ENCODE measurements around the gene MME. TPM values are rescaled to one million over a fixed set of nuclear protein-coding genes. Genes with fewer than 3 reads are reported as not detected.

MME gene
- total RNA-seq, 1 donor: 1.7 TPM

GRCh38 chr3:155153242-155154186 lies 73.4 kb downstream of the MME start:
- Histone ChIP-seq H3K4me3 (ENCODE audit: low read length) (no peak overlapping the region), H3K27me3 (ENCODE audit: insufficient read depth, low read length) (no peaks in the 10 kb centered on the region), H3K4me1 (ENCODE audit: insufficient read depth, low read length) (no peaks in the 10 kb centered on the region), H3K9me3 (ENCODE audit: low read depth, low read length) (no peaks in the 10 kb centered on the region)

GRCh38 chr3:155154255-155154654 lies 74.1 kb downstream of the MME start:
- Histone ChIP-seq H3K4me1 (ENCODE audit: insufficient read depth, low read length) (no peaks in the 10 kb centered on the region), H3K27me3 (ENCODE audit: insufficient read depth, low read length) (no peaks in the 10 kb centered on the region), H3K9me3 (ENCODE audit: low read depth, low read length) (no peaks in the 10 kb centered on the region), H3K4me3 (ENCODE audit: low read length) (no peak overlapping the region)

GRCh38 chr3:155158346-155159037 lies 78.4 kb downstream of the MME start:
- no peaks in the 10 kb centered on the region for H3K9me3 ChIP-seq (ENCODE audit: low read depth, low read length)

GRCh38 chr3:155159301-155159700 lies 79.2 kb downstream of the MME start:
- Histone ChIP-seq H3K9me3 (ENCODE audit: low read depth, low read length) (no peaks in the 10 kb centered on the region), H3K27me3 (ENCODE audit: insufficient read depth, low read length) (no peaks in the 10 kb centered on the region)

More at GRCh38 chr3:155158346-155159037, 78.4 kb downstream of the MME start:
- Histone ChIP-seq H3K4me1 (ENCODE audit: insufficient read depth, low read length) (no peaks in the 10 kb centered on the region), H3K27me3 (ENCODE audit: insufficient read depth, low read length) (no peaks in the 10 kb centered on the region), H3K4me3 (ENCODE audit: low read length) (no peak overlapping the region)

GRCh38 chr3:155161640-155162292 lies 81.6 kb downstream of the MME start:
- H3K4me1 ChIP-seq (ENCODE audit: insufficient read depth, low read length): no peaks in the 10 kb centered on the region
- H3K9me3 ChIP-seq (ENCODE audit: low read depth, low read length): no peaks in the 10 kb centered on the region
- no peak overlapping the region for H3K4me3 ChIP-seq (ENCODE audit: low read length)
- H3K27me3 ChIP-seq (ENCODE audit: insufficient read depth, low read length): no peaks in the 10 kb centered on the region

More at GRCh38 chr3:155159301-155159700, 79.2 kb downstream of the MME start:
- H3K4me1 ChIP-seq (ENCODE audit: insufficient read depth, low read length): no peaks in the 10 kb centered on the region
- H3K4me3 ChIP-seq (ENCODE audit: low read length): no peak overlapping the region

DNA sequence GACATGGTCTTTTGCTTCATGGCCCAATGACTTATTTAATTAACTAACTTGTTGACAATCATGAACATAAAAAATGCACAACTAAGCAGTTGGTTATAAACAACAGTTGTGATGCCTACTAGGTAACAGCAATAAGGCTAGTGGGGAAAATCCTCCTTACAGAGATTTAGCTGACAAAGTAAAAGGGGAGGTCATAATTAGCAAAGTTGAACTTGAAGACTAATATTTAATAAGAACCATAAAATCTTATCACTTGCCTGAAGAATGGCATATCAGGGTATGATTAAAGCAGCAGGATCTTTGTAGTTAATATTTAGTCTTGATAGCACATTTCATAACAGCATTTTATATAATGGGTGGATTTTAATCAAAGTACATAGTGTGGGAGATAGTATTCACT lies 84.2 kb downstream of the MME start:
- Histone ChIP-seq H3K4me1 (ENCODE audit: insufficient read depth, low read length) (no peaks in the 10 kb centered on the region), H3K4me3 (ENCODE audit: low read length) (no peak overlapping the region), H3K9me3 (ENCODE audit: low read depth, low read length) (no peaks in the 10 kb centered on the region), H3K27me3 (ENCODE audit: insufficient read depth, low read length) (no peaks in the 10 kb centered on the region)

DNA sequence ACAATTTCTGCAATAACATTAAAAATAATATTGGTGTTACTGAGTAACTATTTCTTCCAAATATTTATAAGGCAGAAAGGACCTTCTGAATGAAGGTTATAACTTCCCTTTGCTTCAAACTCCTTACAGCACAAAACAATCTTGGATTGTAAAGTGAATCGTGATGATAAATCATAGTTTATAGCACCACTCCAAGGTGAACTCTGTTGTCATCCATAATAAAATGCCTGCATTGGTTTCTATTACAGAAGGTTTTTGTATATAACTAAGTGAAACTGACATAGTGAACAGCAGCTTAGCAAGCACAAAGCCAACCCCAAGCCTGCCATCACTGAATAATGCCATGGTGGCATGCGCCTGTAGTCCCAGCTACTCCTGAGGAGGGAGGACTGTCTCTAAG lies 86.3 kb downstream of the MME start:
- no peak overlapping the region for H3K4me3 ChIP-seq (ENCODE audit: low read length)

DNA sequence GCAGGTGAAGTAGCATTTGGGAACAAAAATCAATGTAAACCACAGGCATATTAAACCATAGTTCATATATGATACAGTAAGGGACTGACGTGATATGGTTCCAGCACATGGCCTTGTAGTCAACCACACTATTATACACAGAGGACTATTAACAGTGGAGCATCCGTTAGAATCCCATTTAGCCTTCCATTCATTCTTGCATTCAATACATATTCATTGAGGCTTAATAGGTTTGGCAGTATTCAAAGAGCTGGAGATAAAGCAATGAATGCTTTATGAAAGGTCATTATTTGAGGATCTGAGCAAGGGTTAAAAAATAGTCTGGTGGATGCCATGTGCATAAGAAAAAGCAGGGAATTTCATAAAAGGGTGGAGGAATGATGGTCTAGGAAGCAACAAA lies 89.1 kb downstream of the MME start:
- Histone ChIP-seq H3K27me3 (ENCODE audit: insufficient read depth, low read length) (no peaks in the 10 kb centered on the region), H3K4me1 (ENCODE audit: insufficient read depth, low read length) (no peaks in the 10 kb centered on the region), H3K4me3 (ENCODE audit: low read length) (no peak overlapping the region), H3K9me3 (ENCODE audit: low read depth, low read length) (no peaks in the 10 kb centered on the region)

More for the DNA sequence above, 86.3 kb downstream of the MME start:
- no peaks in the 10 kb centered on the region for H3K4me1 ChIP-seq (ENCODE audit: insufficient read depth, low read length)
- no peaks in the 10 kb centered on the region for H3K27me3 ChIP-seq (ENCODE audit: insufficient read depth, low read length)
- no peaks in the 10 kb centered on the region for H3K9me3 ChIP-seq (ENCODE audit: low read depth, low read length)

DNA sequence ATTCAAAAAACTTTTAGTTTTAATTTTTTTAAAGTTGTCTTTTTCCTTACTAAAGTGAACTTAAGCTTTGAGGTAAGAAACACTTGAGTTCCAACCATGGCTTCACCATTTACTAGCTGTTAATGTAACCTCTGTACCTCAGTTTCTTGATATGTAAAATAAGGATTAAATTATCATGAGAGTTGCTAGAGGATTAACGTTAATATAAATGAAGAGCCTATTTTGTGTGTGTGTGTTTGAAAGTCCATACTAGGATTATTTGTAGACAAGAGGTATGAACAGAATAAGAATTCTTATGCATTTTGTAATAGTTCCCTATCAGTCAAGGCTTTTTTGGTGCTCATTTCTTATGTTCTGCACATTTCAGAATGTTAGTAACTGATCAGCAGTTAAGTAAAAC lies 93.7 kb downstream of the MME start:
- H3K9me3 ChIP-seq (ENCODE audit: low read depth, low read length): no peaks in the 10 kb centered on the region
- no peak overlapping the region for H3K4me3 ChIP-seq (ENCODE audit: low read length)
- H3K27me3 ChIP-seq (ENCODE audit: insufficient read depth, low read length): no peaks in the 10 kb centered on the region
- no peaks in the 10 kb centered on the region for H3K4me1 ChIP-seq (ENCODE audit: insufficient read depth, low read length)

DNA sequence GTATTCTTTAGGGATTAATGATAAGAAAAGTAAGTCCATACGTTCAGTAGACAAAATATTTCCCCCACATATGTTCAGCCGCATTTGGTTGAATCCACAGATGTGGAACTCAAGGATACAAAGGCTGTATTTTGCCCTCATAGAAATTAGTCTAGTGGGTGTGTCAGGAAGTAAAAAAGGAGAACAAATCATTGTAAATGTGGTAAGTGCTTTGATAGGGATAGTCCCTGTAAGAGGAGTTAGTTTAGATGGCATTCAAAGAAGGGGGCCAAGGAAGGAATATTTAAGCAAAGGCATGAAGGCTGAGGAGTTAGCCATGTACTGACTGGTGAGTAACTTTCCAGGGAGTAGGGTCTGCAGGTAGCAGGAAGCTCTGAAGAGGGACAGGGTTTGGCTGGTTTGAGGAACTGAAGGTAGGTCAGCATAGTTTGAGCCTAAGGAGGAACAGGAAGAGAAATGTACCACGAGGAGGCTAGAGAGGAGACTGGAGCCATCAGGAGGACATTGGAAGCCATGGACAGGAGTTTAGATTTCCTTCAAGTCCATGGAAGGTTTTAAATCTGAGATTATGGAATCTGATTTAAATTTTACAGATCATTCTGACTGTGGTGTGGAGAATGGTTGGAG lies 98.8 kb downstream of the MME start:
- Histone ChIP-seq H3K4me3 (ENCODE audit: low read length) (no peak overlapping the region), H3K27me3 (ENCODE audit: insufficient read depth, low read length) (no peaks in the 10 kb centered on the region), H3K4me1 (ENCODE audit: insufficient read depth, low read length) (peaks cover 8% of the 10 kb centered on the region), H3K9me3 (ENCODE audit: low read depth, low read length) (no peaks in the 10 kb centered on the region)

- Histone ChIP-seq H3K4me3 (ENCODE audit: low read length) (no peak overlapping the region), H3K27me3 (ENCODE audit: insufficient read depth, low read length) (no peaks in the 10 kb centered on the region), H3K9me3 (ENCODE audit: low read depth, low read length) (no peaks in the 10 kb centered on the region), H3K4me1 (ENCODE audit: insufficient read depth, low read length) (peaks cover 10% of the 10 kb centered on the region)
These were observed 99.3 kb downstream of the MME start for GRCh38 chr3:155179437-155179827.

DNA sequence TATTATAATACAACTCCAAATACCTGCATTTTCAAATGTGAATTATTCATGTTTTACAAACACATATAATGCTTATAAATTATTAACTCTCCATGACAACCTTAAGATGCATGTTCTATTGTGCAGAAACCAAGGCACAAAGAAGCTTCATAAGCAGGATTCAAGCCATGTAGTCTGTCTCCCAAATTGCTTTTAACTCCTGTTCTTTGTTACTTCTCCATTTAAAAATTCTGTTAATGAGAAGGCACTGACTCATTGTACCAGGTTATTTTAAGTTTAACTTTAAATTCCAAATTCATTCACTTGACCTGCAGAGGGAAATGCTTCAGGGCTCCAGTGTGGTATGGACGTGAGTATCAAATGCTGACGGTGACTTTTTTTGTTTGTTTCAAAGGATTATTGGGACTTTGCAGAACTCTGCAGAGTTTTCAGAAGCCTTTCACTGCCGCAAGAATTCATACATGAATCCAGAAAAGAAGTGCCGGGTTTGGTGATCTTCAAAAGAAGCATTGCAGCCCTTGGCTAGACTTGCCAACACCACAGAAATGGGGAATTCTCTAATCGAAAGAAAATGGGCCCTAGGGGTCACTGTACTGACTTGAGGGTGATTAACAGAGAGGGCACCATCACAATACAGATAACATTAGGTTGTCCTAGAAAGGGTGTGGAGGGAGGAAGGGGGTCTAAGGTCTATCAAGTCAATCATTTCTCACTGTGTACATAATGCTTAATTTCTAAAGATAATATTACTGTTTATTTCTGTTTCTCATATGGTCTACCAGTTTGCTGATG lies 100.0 kb downstream of the MME start:
- Histone ChIP-seq H3K9me3 (ENCODE audit: low read depth, low read length) (no peaks in the 10 kb centered on the region), H3K4me3 (ENCODE audit: low read length) (no peak overlapping the region), H3K4me1 (ENCODE audit: insufficient read depth, low read length) (peaks cover 12% of the 10 kb centered on the region), H3K27me3 (ENCODE audit: insufficient read depth, low read length) (no peaks in the 10 kb centered on the region)

DNA sequence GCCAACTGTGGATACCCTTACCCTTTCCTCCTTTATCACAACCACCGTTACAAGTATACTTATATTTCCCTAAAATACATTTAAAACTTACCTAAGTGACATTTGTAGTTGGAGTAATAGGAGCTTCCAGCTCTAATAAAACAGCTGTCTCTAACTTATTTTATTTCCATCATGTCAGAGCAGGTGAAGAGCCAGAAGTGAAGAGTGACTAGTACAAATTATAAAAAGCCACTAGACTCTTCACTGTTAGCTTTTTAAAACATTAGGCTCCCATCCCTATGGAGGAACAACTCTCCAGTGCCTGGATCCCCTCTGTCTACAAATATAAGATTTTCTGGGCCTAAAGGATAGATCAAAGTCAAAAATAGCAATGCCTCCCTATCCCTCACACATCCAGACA lies 102.3 kb downstream of the MME start:
- no peaks in the 10 kb centered on the region for H3K9me3 ChIP-seq (ENCODE audit: low read depth, low read length)

DNA sequence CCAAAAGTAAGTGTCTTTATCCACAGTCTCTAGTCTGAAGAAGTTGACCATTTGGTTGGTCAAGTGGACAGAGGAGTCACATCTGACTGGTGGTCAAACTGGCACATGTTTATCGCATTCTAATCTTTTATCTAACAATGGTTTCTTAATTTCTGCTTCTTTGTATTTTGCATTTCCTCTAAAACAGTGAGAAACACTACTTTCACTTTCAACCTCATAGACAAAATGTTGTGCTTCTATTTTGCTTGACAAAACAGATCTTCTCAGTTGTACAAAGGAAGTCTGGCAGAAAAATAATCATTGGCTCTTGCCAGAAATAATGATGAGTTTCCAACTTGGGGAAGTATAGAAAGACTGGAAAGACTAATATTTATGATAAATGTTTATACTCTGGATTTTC lies 103.9 kb downstream of the MME start:
- no peaks in the 10 kb centered on the region for H3K9me3 ChIP-seq (ENCODE audit: low read depth, low read length)
- no peak overlapping the region for H3K4me3 ChIP-seq (ENCODE audit: low read length)
- peaks cover 10% of the 10 kb centered on the region for H3K4me1 ChIP-seq (ENCODE audit: insufficient read depth, low read length)
- no peaks in the 10 kb centered on the region for H3K27me3 ChIP-seq (ENCODE audit: insufficient read depth, low read length)

More for the DNA sequence above, 102.3 kb downstream of the MME start:
- H3K4me1 ChIP-seq (ENCODE audit: insufficient read depth, low read length): peaks cover 12% of the 10 kb centered on the region
- no peak overlapping the region for H3K4me3 ChIP-seq (ENCODE audit: low read length)
- H3K27me3 ChIP-seq (ENCODE audit: insufficient read depth, low read length): no peaks in the 10 kb centered on the region

All from mononuclear cell (primary cell).